AML-193 (cell line): Measurements from ENCODE around the gene BCR.

Experiments used
- DNase-seq, 2 experiments: peaks; one replicate each; lab custom pipeline; 2025; lab: John Stamatoyannopoulos, UW

BCR gene

GRCh38 chr22:23231471-23232093, 51.3 kb downstream of the BCR start:
- DNase-seq: no peak

GRCh38 chr22:23232094-23232905, 52.0 kb downstream of the BCR start:
- DNase-seq: no peak

GRCh38 chr22:23233084-23233531, 52.8 kb downstream of the BCR start:
- no peak for DNase-seq

GRCh38 chr22:23233752-23234408, 53.6 kb downstream of the BCR start:
- DNase-seq: no peak

GRCh38 chr22:23234409-23235161, 54.3 kb downstream of the BCR start:
- DNase-seq: no peak

GRCh38 chr22:23235425-23235824, 55.1 kb downstream of the BCR start:
- DNase-seq: no peak

- DNase-seq: no peak
Measured at GRCh38 chr22:23236026-23236425, 55.7 kb downstream of the BCR start.

GRCh38 chr22:23236440-23237184, 56.3 kb downstream of the BCR start:
- no peak for DNase-seq

- no peak for DNase-seq
Measured at GRCh38 chr22:23237201-23237798, 57.0 kb downstream of the BCR start.

GRCh38 chr22:23237841-23238240, 57.5 kb downstream of the BCR start:
- DNase-seq: no peak

- DNase-seq: no peak
Measured at GRCh38 chr22:23238707-23239106, 58.4 kb downstream of the BCR start.

- no peak for DNase-seq
Measured at GRCh38 chr22:23239429-23239828, 59.1 kb downstream of the BCR start.

GRCh38 chr22:23240639-23241389, 60.5 kb downstream of the BCR start:
- peak; percentile 13 to 20 for DNase-seq

- no peak for DNase-seq
Measured at GRCh38 chr22:23241562-23242472, 61.5 kb downstream of the BCR start.

GRCh38 chr22:23242473-23243001, 62.2 kb downstream of the BCR start:
- no peak for DNase-seq

- no peak for DNase-seq
Measured at GRCh38 chr22:23243006-23243573, 62.8 kb downstream of the BCR start.

- no peak for DNase-seq
Measured at GRCh38 chr22:23243859-23244689, 63.8 kb downstream of the BCR start.

- DNase-seq: no peak
Measured at GRCh38 chr22:23244690-23245044, 64.4 kb downstream of the BCR start.
